DOHH2 (cell line): ENCODE measurements around the gene TXNDC17.

Experiments
- CTCF ChIP-seq: fragments of 200-600 bp; sonication (generic); IDR thresholded peaks from one replicate; pipeline ENCODE4 v1.5.1; 2014; ENCODE audit warnings: antibody characterized with exemption, mild to moderate bottlenecking, low read depth, low read length; ENCODE audit not compliant: poor library complexity, severe bottlenecking
- EZH2phosphoT487 ChIP-seq: fragments of 200-600 bp; sonication (generic); IDR thresholded peaks from 2 replicates; pipeline ENCODE4 v1.6.1; 2017; ENCODE audit warnings: borderline replicate concordance, mild to moderate bottlenecking, antibody characterized with exemption, low read length, moderate library complexity, mixed read lengths

GRCh38 chr17:6643451-6644125, 2.7 kb downstream of the TXNDC17 start:
- TF ChIP-seq CTCF, result no peak
- no peak for TF ChIP-seq EZH2phosphoT487
